ENCODE data around the gene CHST15. TPM values are rescaled to one million over a fixed set of nuclear protein-coding genes. Genes with fewer than 3 reads are reported as not detected.

CHST15 gene
- total RNA-seq, 4 donors from 2014 or later: 16.8 to 75.6 (median 26.3) TPM

DNA sequence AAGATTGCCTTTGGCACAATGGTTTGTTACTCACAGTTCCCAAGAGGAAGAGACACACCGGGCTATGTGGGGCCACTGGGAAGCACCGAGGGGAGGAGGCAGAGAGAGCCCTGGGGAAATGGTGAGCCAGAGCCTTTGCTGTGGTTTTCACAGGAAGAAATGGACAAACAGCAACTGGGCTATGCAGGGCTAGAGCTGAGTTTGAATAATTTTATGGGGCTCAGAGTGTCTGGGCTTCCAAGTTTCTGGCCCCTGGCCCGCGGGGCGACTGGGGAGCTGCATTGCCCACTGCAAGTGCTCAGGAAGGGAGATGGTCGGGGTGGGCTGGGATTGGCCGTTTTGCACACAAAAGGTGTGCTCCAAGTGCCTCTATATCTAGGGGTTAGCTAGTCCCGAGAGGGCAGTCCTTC lies 92.6 kb downstream of the CHST15 start:
- TF ChIP-seq, protein P1, sequence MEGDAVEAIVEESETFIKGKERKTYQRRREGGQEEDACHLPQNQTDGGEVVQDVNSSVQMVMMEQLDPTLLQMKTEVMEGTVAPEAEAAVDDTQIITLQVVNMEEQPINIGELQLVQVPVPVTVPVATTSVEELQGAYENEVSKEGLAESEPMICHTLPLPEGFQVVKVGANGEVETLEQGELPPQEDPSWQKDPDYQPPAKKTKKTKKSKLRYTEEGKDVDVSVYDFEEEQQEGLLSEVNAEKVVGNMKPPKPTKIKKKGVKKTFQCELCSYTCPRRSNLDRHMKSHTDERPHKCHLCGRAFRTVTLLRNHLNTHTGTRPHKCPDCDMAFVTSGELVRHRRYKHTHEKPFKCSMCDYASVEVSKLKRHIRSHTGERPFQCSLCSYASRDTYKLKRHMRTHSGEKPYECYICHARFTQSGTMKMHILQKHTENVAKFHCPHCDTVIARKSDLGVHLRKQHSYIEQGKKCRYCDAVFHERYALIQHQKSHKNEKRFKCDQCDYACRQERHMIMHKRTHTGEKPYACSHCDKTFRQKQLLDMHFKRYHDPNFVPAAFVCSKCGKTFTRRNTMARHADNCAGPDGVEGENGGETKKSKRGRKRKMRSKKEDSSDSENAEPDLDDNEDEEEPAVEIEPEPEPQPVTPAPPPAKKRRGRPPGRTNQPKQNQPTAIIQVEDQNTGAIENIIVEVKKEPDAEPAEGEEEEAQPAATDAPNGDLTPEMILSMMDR (IDR thresholded peaks at IDR 0.05; ENCODE audit: low read depth): no peak

DNA sequence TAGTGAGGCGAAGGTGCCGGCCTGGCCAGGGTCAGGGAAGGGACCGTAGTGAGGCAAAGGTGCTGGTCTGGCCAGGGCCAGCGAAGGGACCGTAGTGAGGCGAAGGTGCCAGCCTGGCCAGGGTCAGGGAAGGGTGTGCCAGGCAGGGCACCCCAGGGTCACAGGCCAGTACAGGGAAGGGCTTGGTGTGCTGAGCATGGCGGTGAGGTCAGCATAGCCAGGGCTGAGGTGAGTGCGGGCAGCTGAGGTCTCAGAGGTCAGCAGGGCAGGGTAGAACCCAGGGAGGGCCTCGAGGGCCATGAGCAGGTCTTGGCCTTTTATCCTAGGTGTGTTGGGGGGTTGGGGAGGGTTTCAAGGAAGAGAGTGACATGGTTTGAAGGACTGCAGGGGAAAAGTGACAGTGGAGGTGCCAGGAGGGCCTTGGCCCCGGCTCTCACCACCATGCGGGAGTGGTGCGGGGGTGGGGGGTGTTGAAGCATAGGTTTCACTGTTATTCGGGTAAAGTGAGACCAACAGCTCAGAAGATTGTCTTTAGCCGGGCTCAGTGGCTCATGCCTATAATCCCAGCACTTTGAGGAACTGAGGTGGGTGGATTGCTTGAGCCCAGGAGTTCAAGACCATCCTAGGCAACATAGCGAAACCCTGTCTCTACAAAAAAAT lies 93.3 kb downstream of the CHST15 start:
- TF ChIP-seq, protein P1 (IDR thresholded peaks at IDR 0.05; ENCODE audit: low read depth): no peak

DNA sequence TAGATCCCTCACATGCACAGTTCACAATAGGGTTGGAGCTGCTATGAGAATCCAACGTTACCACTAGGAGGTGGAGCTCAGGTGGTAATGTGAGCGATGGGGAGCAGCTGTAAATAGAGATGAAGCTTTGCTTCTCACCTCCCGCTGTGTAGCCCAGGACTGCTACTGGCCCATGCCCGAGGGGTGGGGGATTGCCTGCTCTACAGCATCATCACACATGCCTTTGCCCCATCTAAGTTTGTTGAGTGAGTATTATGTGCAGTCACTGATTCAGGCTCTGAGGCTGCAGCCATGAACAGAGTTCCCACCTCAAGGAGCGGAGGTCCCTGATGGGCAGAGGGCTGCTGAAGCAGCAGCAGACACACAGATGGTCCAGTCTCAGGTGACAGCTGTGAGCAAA lies 94.1 kb downstream of the CHST15 start:
- TF ChIP-seq, protein P1 (IDR thresholded peaks at IDR 0.05; ENCODE audit: low read depth): no peak

DNA sequence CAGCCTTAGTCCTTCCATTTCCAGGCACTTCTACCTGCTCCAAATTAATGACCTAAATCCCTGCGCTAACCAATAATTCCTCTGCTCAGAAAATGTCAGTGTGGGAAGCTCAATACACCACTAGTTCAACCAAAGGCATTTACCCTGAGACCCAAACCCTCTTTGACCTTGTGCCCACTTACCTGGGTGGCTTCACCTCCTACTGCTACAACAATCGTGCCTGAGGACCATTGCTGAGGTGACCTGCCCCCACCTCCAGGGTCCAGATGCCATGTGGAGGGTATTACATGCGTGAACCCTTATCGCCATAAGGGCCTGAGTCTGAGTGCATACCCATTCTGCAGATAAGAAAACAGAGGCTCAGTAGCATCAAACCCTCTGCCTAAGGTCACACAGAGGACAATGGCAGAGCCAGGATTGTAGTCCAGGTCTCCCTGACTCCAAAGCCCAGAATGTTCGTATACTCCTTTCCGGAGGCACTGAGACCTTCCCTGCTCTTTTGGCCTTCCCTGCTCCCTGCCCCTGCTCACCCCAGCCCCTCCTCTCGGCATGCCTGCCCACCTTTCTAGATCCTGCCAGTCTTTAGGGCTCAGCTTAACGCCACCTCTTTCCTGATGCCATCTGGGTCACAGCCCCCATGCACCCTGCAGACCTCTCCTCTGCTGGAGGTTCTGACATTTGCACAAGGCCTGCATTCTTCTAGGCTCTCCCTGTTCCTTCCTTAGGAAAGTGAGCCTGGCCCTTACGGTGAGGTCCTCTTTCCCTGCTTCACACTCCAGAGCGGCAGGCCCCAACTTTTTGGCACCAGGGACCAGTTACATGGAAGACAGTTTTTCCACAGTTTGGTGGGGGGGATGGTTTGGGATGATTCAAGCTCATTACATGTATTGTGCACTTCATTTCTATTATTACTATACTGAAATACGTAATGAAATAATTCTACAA lies 94.9 kb downstream of the CHST15 start:
- TF ChIP-seq, protein P1 (IDR thresholded peaks at IDR 0.05; ENCODE audit: low read depth): no peak

DNA sequence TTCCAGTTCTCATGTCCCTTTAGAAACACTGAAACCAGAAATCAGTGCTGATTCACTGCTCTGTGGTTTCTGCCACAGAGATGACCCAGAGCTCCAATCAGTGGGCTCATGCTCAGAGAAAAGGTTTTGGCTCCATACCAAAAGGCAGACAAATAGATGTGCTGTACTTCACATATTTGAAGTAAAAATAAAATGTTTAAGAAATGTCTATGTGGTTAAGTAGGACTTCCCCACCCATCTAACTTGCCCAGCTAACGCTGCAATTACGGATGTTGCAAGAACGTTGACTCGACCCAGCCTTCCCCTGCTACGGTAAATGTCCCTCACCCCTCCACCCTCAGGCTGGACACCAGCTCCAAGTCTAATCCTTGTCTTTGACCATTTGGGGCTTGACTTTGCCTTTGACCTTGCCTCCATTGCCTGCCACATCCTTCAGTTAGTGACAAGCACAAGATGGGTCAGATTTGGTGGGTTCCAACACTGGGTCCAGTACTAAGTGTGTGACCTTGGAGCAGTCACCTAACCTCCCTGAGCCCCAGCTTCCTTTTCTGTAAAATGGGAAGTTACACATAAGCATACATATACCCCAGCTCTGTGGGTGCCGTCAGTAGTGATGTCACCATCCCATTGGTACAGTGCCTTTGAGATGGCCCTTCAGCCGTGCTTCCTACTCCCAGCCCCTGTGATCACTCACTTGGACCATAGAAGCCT lies 95.8 kb downstream of the CHST15 start:
- TF ChIP-seq, protein P1 (IDR thresholded peaks at IDR 0.05; ENCODE audit: low read depth): no peak

DNA sequence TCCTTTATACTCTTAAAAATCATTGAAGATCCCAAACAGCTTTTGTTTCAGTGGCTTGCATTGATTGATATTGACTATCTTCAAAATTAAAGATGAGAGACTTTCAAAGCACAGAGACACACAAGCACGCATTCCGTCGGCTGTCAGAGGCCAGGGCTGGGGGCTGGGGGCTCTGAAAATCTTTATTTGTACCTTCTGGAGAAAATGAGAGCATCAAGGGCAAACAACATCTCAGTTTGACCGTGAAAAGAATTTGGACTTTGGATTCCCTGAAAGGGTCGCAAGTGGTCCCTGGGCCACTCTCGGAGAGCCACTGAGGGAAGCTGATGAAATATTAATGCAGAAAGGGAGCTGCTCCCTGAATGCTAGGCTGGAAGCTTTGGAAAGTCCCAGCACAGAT lies 96.4 kb downstream of the CHST15 start:
- TF ChIP-seq, protein P1 (IDR thresholded peaks at IDR 0.05; ENCODE audit: low read depth): no peak

DNA sequence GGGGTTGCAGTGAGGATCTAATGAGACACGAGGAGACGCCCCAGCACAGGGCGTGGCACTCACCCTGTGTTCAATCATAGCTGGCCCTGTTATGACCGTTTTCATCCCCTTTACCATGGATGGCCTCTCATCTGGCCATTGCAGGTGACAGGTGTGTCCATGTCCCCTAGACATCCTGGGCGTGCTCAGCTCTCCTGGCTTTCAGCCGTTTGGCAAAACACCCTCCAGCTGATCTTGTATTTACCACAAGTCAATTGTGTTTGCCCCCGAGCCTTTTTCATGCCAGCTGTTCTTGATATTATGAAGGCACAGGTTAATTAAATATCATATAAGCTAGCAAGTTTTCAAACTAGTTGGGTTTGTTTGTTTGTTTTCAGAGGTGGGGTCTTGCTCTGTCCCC lies 97.1 kb downstream of the CHST15 start:
- TF ChIP-seq, protein P1 (IDR thresholded peaks at IDR 0.05; ENCODE audit: low read depth): no peak

All from subcutaneous adipose tissue (tissue), 4 donors.